ENCODE measurements around the gene SH3BP1.
A peak's percentile ranks its signal among the peaks of the same experiment; 100 is the strongest.
"Not testable (repeated sequence)": the region's sequence is repeated elsewhere in the genome, so short reads cannot be mapped to it uniquely, and the experiment has no call there.

Gene SH3BP1, protein sequence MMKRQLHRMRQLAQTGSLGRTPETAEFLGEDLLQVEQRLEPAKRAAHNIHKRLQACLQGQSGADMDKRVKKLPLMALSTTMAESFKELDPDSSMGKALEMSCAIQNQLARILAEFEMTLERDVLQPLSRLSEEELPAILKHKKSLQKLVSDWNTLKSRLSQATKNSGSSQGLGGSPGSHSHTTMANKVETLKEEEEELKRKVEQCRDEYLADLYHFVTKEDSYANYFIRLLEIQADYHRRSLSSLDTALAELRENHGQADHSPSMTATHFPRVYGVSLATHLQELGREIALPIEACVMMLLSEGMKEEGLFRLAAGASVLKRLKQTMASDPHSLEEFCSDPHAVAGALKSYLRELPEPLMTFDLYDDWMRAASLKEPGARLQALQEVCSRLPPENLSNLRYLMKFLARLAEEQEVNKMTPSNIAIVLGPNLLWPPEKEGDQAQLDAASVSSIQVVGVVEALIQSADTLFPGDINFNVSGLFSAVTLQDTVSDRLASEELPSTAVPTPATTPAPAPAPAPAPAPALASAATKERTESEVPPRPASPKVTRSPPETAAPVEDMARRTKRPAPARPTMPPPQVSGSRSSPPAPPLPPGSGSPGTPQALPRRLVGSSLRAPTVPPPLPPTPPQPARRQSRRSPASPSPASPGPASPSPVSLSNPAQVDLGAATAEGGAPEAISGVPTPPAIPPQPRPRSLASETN
- 19.1 to 19.6 reads per million in 2 donors for total RNA-seq

DNA sequence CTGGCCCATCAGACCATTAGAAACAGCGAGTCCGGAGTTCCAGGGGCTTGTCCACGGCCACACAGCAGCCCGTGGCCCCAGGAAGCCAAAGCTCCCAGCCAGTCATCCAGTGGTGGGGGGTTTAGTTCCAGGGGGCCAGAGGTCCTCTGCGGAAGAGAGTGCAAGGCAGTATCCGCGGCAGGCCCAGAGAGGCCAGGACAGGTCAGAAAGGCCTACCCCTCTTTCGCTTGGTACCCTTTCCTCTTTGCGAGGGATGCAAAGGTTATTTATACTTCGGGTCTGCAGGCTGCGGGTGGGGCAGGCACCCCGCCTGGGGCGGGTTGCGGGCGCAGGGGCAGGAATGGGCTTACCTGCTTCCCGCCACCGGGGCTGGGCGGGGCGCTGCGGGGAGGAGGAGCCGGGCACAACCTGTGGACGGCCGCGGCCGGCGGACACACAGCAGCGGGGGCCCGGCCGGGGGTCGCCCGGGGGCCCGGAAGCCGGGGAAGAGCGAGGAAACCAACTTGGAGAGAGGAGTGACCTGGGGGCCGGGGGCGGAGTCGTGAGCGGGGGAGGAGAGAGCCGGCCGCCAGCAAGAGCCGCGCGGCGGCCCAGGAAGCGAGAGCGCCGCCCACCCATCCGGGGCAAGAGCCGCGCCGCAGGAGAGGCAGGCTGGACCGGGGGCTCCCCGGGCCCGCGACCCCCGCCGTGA is at the start of gene SH3BP1:
SH3BP1 (plus strand) TSS at position 600 of the 691 bp plus-strand sequence. CDS start 119 bp downstream, outside the sequence.
- DNase-seq, result peak in 4 of 5 experiments; percentile 31 to 69 (median 46)

DNA sequence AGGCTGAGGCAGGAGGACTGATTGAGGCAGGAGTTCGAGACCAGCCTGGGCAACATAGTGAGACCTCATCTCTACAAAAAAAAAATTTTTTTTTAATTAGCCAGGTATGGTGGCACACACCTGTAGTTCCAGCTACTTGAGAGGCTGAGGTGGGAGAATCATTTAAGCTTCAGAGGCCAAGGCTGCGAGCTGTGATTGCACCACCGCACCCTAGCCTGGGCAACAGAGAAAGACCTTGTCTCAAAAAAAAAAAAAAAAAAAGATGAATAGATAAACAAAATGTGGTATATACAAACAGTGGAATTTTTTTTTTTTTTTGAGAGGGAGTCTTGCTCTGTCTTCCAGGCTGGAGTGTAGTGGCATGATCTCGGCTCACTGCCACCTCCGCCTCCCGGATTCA is 48.4 kb upstream of the SH3BP1 start:
- DNase-seq, result not testable (repeated sequence)

DNA sequence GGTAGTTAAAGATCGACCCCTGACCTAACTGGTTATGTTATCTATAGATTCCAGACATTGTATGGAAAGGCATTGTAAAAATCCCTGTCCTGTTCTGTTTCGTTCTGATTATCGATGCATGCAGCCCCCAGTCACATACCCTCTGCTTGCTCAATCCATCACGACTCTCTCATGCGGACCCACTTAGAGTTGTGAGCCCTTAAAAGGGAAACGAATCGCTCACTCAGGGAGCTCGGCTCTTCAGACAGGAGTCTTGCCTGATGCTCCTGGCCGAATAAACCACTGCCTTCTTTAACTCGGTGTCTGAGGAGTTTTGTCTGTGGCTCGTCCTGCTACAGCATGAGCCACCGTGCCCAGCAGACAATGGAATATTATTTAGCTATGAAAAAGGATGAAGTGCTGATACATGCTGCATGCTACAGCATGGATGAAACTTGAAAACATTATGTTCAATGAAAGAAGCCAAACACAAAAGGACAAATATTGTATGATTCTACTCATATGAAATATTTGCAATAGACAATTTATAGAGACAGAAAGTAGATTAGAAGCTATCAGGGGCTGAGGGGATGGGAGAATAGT is 47.6 kb upstream of the SH3BP1 start:
- DNase-seq, result no peak

DNA sequence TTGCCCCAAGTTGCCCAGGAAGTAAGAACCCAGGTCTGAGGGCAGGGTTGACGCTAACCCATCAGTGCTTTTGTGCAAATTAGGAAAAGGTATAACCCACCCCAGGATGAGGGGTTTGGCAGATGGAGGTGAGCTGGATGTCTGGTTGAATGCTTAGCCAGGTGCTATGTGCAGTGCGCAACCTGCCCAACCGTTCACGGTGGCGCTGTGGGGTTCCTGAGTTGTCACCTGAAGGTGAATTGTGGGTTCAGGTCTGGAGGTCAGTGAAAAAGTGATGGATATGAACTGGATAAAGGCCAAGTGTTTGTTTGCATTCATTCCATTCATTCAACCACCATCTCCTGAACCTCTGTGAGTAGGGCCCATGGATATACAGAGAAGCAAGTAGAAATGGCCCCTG is 45.2 kb upstream of the SH3BP1 start:
- no peak for DNase-seq

DNA sequence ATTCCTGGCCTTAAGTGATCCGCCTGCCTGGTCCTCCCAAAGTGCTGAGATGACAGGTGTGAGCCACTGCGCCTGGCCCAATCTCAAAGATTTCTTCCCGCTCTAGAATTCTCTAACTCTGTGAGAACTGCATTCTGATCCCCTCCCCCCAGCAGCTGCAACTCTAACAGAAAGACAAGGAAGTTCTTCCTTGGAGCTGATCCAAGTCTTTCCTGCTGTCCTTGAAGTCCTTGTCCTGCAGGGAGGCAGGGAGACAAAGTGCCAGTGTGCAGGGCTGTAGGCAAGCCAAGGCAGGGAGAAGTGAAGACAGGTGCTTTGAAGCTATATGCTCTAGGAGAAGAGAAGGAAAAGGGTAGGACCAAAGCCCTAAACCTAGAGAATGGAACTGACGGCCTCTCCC is 40.3 kb upstream of the SH3BP1 start:
- no peak for DNase-seq

DNA sequence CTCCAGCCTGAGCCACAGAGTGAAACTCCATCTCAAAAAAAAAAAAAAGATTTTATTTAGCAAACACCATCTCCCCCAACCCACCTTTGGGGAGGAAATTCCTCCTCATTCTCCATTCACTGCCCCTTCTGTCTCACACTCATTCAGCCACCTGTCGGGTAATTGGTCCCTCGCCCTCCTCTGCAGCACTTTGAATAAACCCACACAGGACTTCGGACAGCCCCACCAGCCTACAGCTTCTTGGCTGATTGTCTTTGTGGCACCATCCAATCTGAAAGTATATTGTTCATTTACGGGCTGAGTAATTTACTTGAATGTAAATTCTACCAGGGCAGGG is 38.3 kb upstream of the SH3BP1 start:
- DNase-seq, result no peak

DNA sequence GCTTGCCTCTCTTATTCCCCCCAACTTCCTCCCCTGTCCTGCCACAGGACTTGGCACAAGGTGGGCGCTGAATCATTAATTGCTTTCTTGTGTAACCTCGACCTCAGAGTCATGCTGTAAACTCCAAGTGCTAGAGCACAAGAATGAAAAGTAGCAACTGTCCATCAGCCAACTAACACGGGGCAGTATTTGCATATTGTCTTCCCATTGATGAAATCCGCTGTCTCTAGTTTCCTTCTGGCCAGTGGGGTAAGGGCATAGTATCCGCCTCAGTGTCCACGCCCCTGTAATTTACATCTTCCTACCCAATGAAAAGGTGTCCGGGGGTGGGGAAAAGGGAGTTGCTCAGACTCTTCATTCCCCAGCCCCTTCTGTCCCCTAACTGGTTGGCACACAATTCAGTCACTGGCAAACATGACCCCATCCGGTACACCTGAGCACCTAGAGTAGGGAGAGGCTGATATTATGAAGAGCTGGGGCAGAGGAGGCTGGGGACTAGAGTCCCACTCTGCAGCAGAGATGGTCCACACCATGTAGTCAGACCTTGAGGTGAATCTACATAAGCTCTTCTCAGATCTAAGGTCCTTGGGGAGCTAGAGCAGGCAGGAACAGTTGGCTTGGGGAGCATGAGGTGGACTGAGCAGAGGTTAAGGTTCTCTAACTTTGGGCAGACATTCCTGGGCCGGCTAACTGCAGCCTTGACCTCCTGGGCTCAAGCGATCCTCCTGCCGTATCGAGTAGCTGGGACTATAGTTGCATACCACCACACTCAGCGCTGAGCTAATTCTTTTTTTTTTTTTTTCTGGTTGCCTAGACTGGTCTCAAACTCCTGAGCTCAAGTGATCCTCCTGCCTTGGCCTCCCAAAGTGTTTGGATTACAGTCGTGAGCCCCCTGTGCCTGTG is 37.7 kb upstream of the SH3BP1 start:
- no peak for DNase-seq

DNA sequence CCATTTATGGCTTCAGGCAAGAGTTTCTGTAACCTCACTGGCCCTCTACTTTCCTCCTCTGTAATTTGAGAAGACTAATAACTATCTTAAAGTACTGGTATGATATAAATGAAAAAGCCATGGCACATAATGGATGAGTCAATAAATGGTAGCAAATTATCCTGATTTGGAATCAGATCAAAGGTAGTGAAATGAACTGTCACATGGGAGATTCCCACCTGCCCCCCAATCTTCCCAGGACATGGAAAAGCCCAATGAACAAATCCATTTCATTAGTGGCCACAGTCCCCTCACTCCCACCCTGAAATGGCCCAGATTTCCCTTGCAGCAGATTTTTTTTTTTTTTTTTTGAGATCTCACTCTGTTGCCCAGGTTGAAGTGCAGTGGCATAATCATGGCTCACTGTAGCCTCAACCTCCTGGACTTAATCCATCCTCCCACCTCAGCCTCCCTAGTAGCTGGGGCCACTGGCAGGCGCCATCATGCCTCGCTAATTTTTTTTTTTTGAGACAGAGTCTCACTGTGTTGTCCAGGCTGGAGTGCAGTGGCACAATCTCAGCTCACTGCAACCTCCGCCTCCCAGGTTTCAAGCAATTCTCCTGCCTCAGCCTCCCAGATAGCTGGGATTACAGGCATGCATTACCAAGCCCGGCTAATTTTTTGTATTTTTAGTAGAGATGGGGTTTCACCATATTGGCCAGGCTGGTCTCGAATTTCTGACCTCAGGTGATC is 36.8 kb upstream of the SH3BP1 start:
- DNase-seq, result not testable (repeated sequence)

DNA sequence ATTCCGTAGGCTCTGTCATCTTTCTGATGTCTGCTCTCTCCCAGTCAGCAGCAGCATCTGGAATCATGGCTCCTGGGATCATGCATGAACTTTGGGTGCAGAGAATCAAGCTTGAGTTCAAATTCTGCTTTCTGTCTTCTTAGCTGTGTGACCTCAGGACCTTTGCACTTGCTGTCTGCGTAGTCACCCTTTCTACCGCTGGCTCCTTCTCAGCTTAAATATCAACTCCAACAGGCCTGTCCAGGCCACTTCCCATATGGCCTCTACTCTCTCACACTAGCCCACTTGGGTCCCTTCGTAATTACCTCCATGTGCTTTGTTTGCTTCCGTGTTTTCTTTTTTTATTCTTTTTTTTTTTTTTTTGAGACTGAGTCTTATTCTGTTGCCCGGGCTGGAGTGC is 35.4 kb upstream of the SH3BP1 start:
- DNase-seq, result no peak

DNA sequence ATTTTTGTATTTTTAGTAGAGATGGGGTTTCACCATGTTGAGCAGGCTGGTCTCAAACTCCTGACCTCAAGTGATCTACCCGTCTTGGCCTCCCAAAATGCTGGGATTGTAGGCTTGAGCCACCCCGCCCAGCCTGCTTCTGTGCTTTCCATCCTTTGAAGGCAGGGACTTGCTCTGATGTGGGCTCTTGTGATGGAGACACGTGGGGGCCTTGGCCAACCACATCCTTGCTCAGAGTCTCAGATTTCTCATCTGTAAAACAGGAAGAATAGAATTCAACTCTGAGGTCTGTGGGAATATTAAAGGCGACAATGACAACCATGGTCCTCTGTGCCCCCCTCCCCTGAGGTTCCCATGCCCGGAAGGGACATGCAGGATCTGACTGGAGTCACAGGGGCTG is 34.6 kb upstream of the SH3BP1 start:
- DNase-seq, result peak in 3 of 5 experiments; percentile 59 to 76 (median 67)

DNA sequence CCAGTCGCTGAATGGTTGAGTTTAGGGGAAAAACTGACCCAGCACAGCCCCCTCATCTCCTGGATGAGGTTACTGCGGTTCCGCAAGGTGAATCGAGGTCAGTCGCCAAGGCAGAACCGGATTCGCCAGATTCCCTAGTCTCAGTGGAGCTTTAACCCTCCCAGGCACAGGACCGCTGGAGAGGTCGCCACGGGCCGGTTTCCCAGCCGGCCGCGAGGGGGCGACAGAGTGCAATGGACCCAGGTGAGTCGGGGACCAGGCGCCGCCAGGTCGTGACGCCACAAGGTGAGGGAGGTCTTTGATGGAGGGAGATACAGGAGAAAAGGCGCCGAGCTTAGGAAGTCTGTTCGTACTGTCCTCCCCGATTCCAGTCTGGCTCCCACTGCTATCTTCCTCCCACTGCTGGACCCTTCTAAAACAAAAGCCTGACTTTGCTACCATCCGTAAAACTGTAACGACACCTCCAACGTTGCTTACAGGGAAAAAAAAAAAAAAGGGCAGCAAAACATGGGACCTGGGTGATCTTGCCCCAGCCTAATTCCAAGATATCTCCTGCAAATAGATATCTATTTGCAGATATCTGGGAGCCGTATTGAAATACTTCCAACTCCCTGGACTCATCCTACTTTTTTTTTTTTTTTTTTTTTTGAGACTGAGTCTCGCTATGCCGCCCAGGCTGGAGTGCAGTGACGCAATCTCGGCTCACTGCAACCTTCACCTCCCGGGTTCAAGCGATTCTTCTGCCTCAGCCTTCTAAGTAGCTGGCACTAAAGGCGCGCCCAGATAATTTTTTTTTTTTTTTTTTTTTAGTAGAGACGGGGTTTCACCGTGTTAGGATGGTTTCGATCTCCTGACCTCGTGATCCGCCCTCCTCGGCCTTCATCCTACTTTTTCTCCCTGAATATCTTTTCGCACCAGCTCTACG is 32.2 kb upstream of the SH3BP1 start:
- DNase-seq, result peak; percentile 82 to 92 (median 86)

DNA sequence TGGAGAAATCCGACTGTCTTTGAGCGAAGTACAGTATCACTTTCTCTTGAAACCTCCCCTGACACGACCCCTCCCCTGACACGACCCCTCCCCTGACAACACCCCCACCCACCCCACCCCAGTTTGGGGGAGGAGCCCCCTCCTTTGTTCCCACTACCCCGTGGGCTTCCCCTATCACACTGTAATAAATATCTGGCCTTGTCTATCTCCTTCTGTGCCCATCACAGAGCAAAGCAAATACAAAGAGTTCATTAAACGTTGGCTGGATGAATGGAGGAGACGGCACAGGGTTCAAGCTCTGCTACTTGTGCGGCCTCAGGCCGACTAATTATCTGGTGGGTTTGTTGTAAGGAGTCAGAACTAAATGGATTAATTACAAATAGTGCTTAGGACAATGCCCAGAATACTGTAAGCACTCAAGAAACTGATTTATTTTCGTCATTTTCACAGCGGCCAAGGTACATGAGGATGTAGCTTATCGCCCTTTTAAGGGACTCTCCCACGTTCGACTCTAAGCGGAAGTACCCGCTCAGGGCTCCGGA is 31.5 kb upstream of the SH3BP1 start:
- DNase-seq, result no peak

DNA sequence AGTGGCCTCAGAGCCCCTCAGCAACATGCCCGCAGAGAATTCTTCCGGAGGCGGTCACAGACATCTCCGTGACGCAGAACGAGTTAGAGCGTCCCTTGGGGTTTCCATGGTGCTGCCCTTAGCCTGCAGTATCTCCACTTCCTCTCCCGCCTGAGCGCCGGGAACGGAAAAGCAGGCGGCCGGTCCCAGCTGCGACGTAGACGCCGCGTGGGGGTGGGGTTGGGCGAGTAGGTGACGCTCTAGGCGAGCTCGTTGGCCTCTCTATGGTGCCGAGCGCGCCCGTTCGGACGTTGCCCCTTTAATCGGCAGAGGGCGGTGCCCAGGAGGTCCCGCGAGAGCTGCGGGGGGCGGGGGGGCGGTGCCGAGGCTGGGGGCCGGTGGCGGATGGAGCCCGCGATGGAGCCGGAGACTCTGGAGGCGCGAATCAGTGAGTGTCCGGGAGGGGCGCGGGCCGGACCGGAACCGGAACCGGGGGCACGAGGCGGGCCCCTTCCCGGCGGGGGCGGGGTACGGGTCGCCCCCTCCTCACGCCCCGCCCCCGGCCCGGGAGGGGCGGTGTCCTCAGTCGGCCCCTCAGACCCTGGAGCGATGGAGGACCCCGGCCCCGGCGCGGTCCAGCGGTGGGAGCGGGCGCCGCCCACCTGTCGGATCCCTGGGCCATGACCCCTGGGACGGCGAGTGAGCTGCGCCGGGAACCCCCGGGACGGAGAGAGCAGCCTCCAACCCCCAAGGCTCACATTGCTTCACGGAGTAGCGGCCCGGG is 30.8 kb upstream of the SH3BP1 start, which contains the start of gene GGA1:
GGA1 (plus strand) TSS at position 358 of the 763 bp plus-strand sequence; CDS start at position 385, 27 bp downstream.
- peak; percentile 86 to 100 (median 96) for DNase-seq

DNA sequence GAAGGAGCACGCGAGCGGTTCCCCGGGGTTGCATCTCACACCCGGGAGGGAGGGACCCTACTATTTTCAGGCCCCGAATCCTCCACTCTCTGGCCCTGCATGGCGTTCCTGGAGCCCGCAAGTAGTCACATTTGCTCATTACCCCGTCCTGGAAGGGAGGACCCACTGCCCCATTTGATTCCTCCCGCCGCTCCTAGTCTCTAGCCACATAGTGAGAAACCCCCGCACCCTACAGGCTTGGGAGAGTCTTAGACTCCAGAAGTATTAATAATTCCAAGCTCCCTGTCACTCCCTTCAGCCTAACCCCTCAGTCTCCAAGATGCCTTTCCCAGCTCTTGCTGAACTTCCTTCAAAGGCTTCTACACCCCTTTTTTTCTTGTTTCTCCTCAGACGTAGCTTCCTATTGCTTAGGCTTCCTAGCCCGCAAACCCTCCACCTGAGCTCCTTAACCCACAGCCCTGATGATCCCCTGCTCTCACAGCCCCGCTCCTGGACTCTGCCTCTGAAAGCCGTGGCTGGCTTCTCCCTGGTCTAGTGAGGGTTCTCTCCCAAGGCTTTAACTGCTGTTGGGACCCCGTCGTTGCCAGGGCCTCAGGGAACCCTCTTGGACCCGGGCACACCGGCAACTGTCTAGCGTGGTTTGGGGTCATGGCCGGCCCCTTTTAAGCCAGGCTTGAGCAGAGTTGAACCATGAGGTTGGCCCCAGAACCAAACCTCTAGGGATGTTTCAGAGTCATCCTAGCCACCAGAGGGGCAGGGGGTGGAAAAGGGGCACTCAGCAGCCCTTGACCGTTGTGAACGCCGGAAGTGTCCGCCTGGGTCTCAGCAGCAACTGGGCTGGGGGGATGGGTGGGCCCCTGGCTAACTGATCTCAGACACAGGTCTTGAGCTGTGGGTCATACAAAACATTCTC is 30.0 kb upstream of the SH3BP1 start:
- DNase-seq, result no peak

DNA sequence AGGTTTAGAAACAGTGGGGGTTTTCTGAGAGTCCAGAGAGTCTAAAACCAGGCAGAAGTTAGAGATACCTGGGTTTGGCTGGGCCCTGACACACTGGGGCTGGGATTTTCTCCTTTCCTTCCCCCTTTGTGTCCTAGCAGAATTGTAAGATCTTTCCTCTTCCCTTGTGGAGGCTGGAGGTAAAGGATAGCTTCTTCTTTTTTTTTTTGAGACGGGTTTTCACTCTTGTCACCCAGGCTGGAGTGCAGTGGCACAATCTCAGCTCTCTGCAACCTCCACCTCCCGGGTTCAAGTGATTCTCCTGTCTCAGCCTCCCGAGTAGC is 29.4 kb upstream of the SH3BP1 start:
- not testable (repeated sequence) for DNase-seq

DNA sequence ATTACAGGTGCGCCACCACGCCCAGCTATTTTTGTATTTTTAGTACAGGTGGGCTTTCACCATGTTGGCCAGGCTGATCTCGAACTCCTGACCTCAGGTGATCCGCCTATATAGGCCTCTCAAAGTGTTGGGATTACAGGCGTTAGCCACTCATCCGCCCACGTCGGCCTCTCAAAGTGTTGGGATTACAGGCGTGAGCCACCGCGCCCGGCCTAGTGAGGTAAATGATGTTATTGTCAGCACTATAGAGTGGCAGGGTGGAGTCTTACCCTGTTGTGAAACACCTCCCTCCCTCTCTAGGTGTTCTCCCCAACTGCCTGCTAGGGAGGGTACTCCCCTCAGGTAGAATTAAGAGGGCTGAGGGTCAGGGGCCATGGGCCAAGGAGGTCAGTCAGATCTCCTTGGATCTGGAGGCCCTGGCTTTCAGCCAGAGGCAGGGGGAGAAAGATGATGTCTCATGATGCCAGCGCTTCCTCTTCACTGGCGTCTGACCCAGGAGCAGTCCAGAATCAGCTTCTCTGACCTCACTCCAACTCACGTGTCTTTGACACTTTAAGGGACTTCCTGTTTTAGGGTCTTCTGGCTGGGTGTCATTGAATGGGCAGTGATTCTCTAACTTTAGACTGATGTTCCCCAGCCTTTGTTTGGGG is 28.9 kb upstream of the SH3BP1 start:
- no peak for DNase-seq

DNA sequence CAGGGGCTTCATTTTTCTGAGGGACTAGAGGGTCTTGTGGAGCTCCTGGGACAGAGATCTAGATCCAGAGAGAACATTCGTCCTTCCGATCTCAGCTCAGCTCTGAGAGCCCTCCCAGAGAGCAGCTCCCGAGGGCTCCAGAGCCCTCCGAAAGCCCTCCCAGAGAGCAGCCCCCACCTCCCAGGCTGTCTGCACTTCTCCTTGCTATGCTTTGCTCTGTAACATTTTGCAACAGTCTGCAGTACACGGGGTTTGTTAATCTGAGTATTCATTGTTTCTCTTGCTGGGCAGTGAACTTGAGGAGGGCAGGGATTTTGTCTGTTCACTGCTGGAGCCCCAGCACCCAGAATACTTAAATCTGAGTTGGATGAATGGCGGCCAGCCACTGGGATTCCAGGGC is 28.3 kb upstream of the SH3BP1 start:
- DNase-seq, result no peak

All from T-helper 2 cell (primary cell).